Mesenchymal stem cell (in vitro differentiated cells and primary cell): ENCODE data around the gene NTF3.

Experiments used
- DNase-seq: peaks from one replicate; pipeline ENCODE4 v3.0.0-alpha.2; 2013
- H2AFZ ChIP-seq: one replicate; pipeline ENCODE4 v1.6.1; 2013; ENCODE audit warnings: low read depth, mild to moderate bottlenecking, control low read depth, inconsistent platforms, low read length, moderate library complexity
- H2AK5ac ChIP-seq: 2 replicates; pipeline ENCODE4 v1.6.1; 2013; ENCODE audit warnings: low read length, moderate library complexity, mild to moderate bottlenecking, inconsistent platforms; ENCODE audit not compliant: severe bottlenecking
- H2BK120ac ChIP-seq: one replicate; pipeline ENCODE4 v1.6.1; 2013; ENCODE audit warnings: low read depth, mild to moderate bottlenecking, inconsistent platforms, low read length, moderate library complexity
- H2BK12ac ChIP-seq, 2 experiments: one replicate each; pipeline ENCODE4 v1.6.1; 2013; ENCODE audit warnings: inconsistent platforms in 2 of 2, low read length in 2 of 2, mild to moderate bottlenecking in 2 of 2, moderate library complexity in 2 of 2, control low read depth in 1 of 2
- H2BK15ac ChIP-seq: one replicate; pipeline ENCODE4 v1.6.1; 2013; ENCODE audit warnings: mild to moderate bottlenecking, low read depth, inconsistent platforms; ENCODE audit not compliant: poor library complexity, severe bottlenecking
- H2BK5ac ChIP-seq: 2 replicates; pipeline ENCODE4 v1.6.1; 2013; ENCODE audit warnings: low read depth, mild to moderate bottlenecking, low read length, control low read depth, inconsistent platforms; ENCODE audit not compliant: poor library complexity, severe bottlenecking
- H3K14ac ChIP-seq, 2 experiments: one replicate each; pipeline ENCODE4 v1.6.1; 2013; ENCODE audit warnings: inconsistent platforms in 2 of 2, low read length in 2 of 2, control low read depth in 1 of 2, mild to moderate bottlenecking in 1 of 2, moderate library complexity in 1 of 2
- H3K18ac ChIP-seq, 2 experiments: one replicate each; pipeline ENCODE4 v1.6.1; 2013; ENCODE audit warnings: inconsistent platforms in 2 of 2, low read length in 2 of 2, control low read depth in 1 of 2, low read depth in 1 of 2, mild to moderate bottlenecking in 1 of 2
- H3K23ac ChIP-seq, 2 experiments: one replicate each; pipeline ENCODE4 v1.6.1; 2013; ENCODE audit warnings: inconsistent platforms in 2 of 2, low read length in 2 of 2, mild to moderate bottlenecking in 2 of 2, moderate library complexity in 2 of 2, control low read depth in 1 of 2
- H3K27ac ChIP-seq: 2 replicates; pipeline ENCODE4 v1.5.1; 2013; ENCODE audit warnings: mild to moderate bottlenecking, moderate library complexity, low read length, control low read depth, inconsistent platforms; ENCODE audit not compliant: poor library complexity, severe bottlenecking
- H3K27me3 ChIP-seq, 2 experiments: 2 replicates each; pipeline versions ENCODE4 v1.6.1 to v1.7.0; 2013; ENCODE audit warnings: low read length in 2 of 2, mild to moderate bottlenecking in 2 of 2, moderate library complexity in 2 of 2, control low read depth in 1 of 2, inconsistent platforms in 1 of 2; ENCODE audit not compliant: control insufficient read depth in 1 of 2, insufficient read depth in 1 of 2
- H3K36me3 ChIP-seq, 2 experiments: 2 replicates each; pipeline versions ENCODE4 v1.6.1 to v1.7.0; 2013; ENCODE audit warnings: low read length in 2 of 2, control low read depth in 1 of 2, inconsistent platforms in 1 of 2, low read depth in 1 of 2, mild to moderate bottlenecking in 1 of 2; ENCODE audit not compliant: insufficient read depth in 2 of 2, control insufficient read depth in 1 of 2
- H3K4ac ChIP-seq, 2 experiments: one replicate each; pipeline ENCODE4 v1.6.1; 2013; ENCODE audit warnings: inconsistent platforms in 2 of 2, low read length in 2 of 2, mild to moderate bottlenecking in 2 of 2, moderate library complexity in 2 of 2, control low read depth in 1 of 2, low read depth in 1 of 2
- H3K4me1 ChIP-seq: 2 replicates; pipeline ENCODE4 v1.6.1; 2013; ENCODE audit warnings: low read depth, low read length, control low read depth; ENCODE audit not compliant: control insufficient read depth, insufficient read depth
- H3K4me2 ChIP-seq: 2 replicates; pipeline ENCODE4 v1.6.1; 2013; ENCODE audit warnings: low read length, mild to moderate bottlenecking, inconsistent platforms; ENCODE audit not compliant: poor library complexity, severe bottlenecking
- H3K4me3 ChIP-seq, 2 experiments: 2 replicates each; pipeline versions ENCODE4 v1.5.1 to v1.7.0; 2013; ENCODE audit warnings: low read length in 2 of 2, mild to moderate bottlenecking in 2 of 2, control low read depth in 1 of 2, low read depth in 1 of 2; ENCODE audit not compliant: insufficient read depth in 1 of 2
- H3K79me1 ChIP-seq: replicated peaks from 2 replicates; pipeline ENCODE4 v1.6.1; 2013; ENCODE audit warnings: mild to moderate bottlenecking, control low read depth, low read length, inconsistent platforms; ENCODE audit not compliant: poor library complexity, severe bottlenecking
- H3K9ac ChIP-seq: 2 replicates; pipeline ENCODE4 v1.7.0; 2013; ENCODE audit warnings: mild to moderate bottlenecking, low read length, moderate library complexity
- H3K9me3 ChIP-seq: 2 replicates; pipeline ENCODE4 v1.7.0; 2013; ENCODE audit warnings: mild to moderate bottlenecking, low read length; ENCODE audit not compliant: control insufficient read depth
- H4K8ac ChIP-seq: one replicate; pipeline ENCODE4 v1.6.1; 2013; ENCODE audit warnings: inconsistent platforms, mild to moderate bottlenecking, low read length, moderate library complexity
- H4K91ac ChIP-seq: one replicate; pipeline ENCODE4 v1.6.1; 2013; ENCODE audit warnings: mild to moderate bottlenecking, low read length, inconsistent platforms
- WGBS: methylation state at CpG from one replicate; pipeline ENCODE4 v1.1.7; 2013; ENCODE audit warnings: mixed read lengths; 5-methylcytosine and 5-hydroxymethylcytosine counted together

Gene NTF3

DNA sequence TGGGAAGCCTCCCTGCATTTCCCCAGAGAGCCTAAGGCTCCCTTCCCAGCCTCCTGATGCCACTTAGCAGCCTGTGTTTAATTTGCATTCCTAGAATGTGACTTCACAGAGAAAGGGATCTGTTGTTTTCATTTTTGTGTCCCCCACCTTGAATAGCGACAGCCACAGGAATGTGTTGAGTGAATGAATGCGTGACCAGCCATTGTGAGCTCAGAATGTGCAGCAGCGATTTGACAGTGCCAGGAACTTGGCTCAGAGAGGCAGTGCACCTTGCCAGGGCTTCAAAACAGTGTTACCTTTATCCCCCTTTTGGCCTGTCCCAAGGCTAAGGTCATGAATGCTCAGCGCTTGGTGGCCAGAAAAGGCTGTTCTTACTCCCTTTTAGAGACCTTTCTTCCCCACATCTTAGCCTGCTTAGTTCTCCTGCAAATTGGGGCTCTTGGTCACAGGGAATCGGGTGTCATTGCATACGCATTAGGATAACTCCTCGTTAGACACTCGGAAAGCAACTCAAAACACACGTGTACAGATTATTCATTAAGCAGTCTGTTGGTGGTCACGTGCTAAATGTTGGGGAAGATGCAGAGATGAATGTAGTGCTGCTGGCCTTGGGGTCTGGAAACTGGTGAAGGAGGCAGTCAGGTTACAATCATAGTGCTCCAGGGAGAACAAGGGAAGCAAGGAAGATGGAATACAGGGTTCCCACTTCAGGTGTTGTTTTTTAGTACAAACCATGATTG, 9.8 kb downstream of the NTF3 start:
- H3K4me1 ChIP-seq = peaks cover 6% of the 10 kb centered on the region

GRCh38 chr12:5442251-5443006, 10.5 kb downstream of the NTF3 start:
- peak; percentile 59 for DNase-seq

More for the DNA sequence above, 9.8 kb downstream of the NTF3 start:
- Histone ChIP-seq H4K8ac (no peak overlapping the region), H3K9ac (no peak overlapping the region), H3K4me3 (no peak overlapping the region), H3K14ac (no peak overlapping the region), H3K18ac (no peak overlapping the region), H3K27ac (no peak overlapping the region), H2BK12ac (no peak overlapping the region), H3K36me3 (no peaks in the 10 kb centered on the region), H3K79me1 (no peaks in the 10 kb centered on the region), H4K91ac (no peak overlapping the region), H2AFZ (no peak overlapping the region), H3K9me3 (no peaks in the 10 kb centered on the region), H3K4ac (no peak overlapping the region), H3K27me3 (peaks cover 49 to 83% of the 10 kb centered on the region in 2 experiments), H3K4me2 (no peak overlapping the region), H3K23ac (no peak overlapping the region), H2BK15ac (no peak overlapping the region), H2AK5ac (no peak overlapping the region), H2BK5ac (no peak overlapping the region), H2BK120ac (no peak overlapping the region)
- peak; percentile 42 for DNase-seq
- 70% methylated on average over 10 of the region's 10 CpGs for WGBS

GRCh38 chr12:5444520-5444919, 12.6 kb downstream of the NTF3 start:
- Histone ChIP-seq H3K18ac (no peak overlapping the region), H2BK12ac (no peak overlapping the region), H3K9ac (no peak overlapping the region), H3K36me3 (no peaks in the 10 kb centered on the region), H3K23ac (no peak overlapping the region), H4K8ac (no peak overlapping the region), H4K91ac (no peak overlapping the region), H3K4me3 (no peak overlapping the region), H3K14ac (no peak overlapping the region), H2AFZ (no peak overlapping the region), H2AK5ac (no peak overlapping the region), H3K79me1 (no peaks in the 10 kb centered on the region), H2BK5ac (no peak overlapping the region), H3K4me2 (no peak overlapping the region), H3K4me1 (peaks cover 6% of the 10 kb centered on the region), H3K27me3 (peaks cover 45 to 84% of the 10 kb centered on the region in 2 experiments), H3K4ac (no peak overlapping the region), H2BK120ac (no peak overlapping the region), H3K27ac (no peak overlapping the region), H2BK15ac (no peak overlapping the region), H3K9me3 (no peaks in the 10 kb centered on the region)
- no peak for DNase-seq
- WGBS = 94% methylated on average over 6 of the region's 6 CpGs

More at GRCh38 chr12:5442251-5443006, 10.5 kb downstream of the NTF3 start:
- Histone ChIP-seq H3K27me3 (peaks cover 43 to 79% of the 10 kb centered on the region in 2 experiments), H3K4me2 (no peak overlapping the region), H4K8ac (no peak overlapping the region), H3K14ac (no peak overlapping the region), H3K9ac (no peak overlapping the region), H3K4me1 (peaks cover 6% of the 10 kb centered on the region), H2BK15ac (no peak overlapping the region), H3K23ac (no peak overlapping the region), H2AK5ac (no peak overlapping the region), H2BK120ac (no peak overlapping the region), H3K18ac (no peak overlapping the region), H3K36me3 (no peaks in the 10 kb centered on the region), H2BK12ac (no peak overlapping the region), H3K79me1 (no peaks in the 10 kb centered on the region), H3K4ac (no peak overlapping the region), H4K91ac (no peak overlapping the region), H2BK5ac (no peak overlapping the region), H3K27ac (no peak overlapping the region), H2AFZ (no peak overlapping the region), H3K9me3 (no peaks in the 10 kb centered on the region), H3K4me3 (no peak overlapping the region)
- 67% methylated on average over 10 of the region's 11 CpGs for WGBS

DNA sequence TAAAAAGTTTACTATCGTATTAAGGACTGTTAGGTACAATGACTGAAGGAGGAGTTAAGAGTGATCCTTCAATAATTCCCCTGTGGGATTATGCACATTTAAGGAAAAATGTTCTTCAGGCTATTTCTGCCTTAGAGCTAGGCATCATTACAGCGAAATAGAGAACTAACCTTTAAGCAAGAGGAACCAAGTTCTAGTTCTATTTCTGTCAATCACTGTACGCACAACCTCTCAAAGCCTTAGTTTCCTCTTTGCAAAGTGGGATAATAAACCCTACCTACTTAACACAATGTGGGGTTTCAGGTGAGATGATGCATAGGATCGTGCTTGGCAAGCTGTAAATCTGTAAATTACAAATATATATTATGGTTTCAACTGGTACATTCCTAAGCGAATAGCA, 15.4 kb downstream of the NTF3 start:
- Histone ChIP-seq H2BK15ac (no peak overlapping the region), H4K91ac (no peak overlapping the region), H3K4me1 (no peaks in the 10 kb centered on the region), H3K4me2 (no peak overlapping the region), H3K23ac (no peak overlapping the region), H3K27ac (no peak overlapping the region), H2BK5ac (no peak overlapping the region), H2AK5ac (no peak overlapping the region), H3K79me1 (no peaks in the 10 kb centered on the region), H3K14ac (no peak overlapping the region), H3K9ac (no peak overlapping the region), H4K8ac (no peak overlapping the region), H3K4me3 (no peak overlapping the region), H2AFZ (no peak overlapping the region), H2BK120ac (no peak overlapping the region), H3K9me3 (no peaks in the 10 kb centered on the region), H3K36me3 (no peaks in the 10 kb centered on the region), H3K27me3 (peaks cover 44 to 76% of the 10 kb centered on the region in 2 experiments), H2BK12ac (no peak overlapping the region), H3K4ac (no peak overlapping the region), H3K18ac (no peak overlapping the region)
- 95% methylated on average over 3 of the region's 5 CpGs for WGBS
- DNase-seq = no peak
